GM13976 (cell line): ENCODE data around the gene ZDHHC16.

Experiments used
- DNase-seq: peaks from one replicate; pipeline ENCODE4 v3.0.0; 2012; ENCODE audit warnings: low spot score
- CTCF ChIP-seq: IDR thresholded peaks from 2 replicates; pipeline ENCODE4 v1.5.1; 2012; ENCODE audit warnings: borderline replicate concordance, mild to moderate bottlenecking; ENCODE audit not compliant: insufficient read depth; ENCODE audit errors: extremely low read depth, missing control alignments, control extremely low read depth
- in situ Hi-C: fragments of 300-500 bp; cut with MboI; formaldehyde crosslinking; loops from one replicate; pipeline ENCODE4 v1.12.0; 2022; ENCODE audit warnings: low sequenced_read_pairs, mixed read lengths, inconsistent platforms; ENCODE audit not compliant: unreplicated experiment

ZDHHC16 gene

DNA sequence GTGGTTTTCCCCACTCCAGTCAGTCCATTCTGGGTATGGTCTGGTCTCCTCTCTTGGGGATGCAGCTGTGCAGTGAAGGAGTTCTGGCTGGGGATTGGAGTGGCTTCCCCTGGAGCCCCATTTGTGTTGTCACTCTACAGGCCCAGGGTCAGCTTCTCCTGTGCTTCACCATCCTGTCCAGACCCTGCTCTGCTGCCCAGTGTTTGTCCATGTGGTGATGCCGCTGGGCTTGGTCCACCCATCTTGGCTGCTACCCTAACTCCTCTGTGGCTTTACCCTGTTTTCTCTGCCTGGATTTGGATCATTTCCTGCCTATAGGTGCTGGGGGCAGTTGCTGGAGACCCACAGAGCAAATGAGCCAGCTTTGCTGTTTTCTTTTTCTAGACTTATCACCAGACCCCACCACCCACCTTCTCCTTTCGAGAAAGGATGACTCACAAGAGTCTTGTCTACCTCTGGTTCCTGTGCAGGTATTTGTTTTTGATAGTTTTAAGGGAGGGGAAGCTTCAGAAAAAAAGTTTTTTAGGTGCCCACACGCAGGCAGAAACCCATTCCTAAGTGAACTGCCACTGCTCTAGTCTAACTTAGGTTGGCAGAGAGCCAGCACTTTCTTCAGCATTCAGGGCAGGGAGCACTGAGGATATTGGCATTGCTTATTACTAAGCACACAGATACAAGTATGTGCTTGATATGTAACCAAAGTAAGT, 8.5 kb downstream of the ZDHHC16 start:
- DNase-seq, result no peak
- in situ Hi-C loops, result no loop called here
- TF ChIP-seq CTCF, result no peak

DNA sequence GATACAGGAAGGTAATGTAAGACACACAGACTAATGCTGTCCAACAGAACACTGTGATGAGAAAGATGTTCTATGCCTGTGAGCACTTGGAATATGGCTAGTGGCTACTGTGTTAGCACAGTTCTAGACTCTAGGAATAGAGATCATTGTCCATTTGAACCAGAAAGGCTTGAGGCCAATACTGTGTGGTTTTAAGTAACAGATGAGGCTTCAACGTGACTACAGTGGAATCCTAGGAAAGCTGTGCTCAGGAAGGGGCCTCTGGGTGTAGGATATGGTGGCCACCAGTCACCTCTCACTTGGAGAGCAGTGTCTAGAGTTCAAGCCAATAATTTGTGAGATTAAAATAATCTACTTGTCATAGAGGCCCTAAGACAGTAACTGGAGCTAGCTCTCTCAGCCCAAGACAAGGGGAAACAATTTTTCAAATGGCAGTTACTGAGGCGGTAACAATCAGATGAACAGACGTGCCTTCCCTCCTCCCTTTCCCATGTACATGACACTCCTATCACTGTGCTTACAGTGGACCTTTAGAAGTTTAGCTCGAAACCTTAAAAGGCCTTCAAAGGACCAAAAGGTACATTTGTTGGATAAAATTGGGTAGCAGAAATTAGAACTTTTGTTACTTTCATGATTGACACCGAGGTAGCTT, 10.2 kb downstream of the ZDHHC16 start:
- no peak for DNase-seq
- in situ Hi-C loops, result no loop called here
- no peak for TF ChIP-seq CTCF

DNA sequence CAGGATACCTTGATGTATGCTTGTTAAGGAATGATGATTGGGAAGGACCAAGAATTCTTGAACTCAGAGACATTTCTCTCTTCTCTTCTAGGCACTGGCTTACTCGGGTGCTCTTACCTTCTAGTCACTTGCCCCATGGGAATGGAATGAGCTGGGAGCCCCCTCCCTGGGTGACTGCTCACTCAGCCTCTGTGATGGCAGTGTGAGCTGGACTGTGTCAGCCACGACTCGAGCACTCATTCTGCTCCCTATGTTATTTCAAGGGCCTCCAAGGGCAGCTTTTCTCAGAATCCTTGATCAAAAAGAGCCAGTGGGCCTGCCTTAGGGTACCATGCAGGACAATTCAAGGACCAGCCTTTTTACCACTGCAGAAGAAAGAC, 10.7 kb downstream of the ZDHHC16 start:
- in situ Hi-C loops, result no loop called here
- no peak for DNase-seq
- TF ChIP-seq CTCF, result no peak

GRCh38 chr10:97459111-97459510, 13.1 kb downstream of the ZDHHC16 start:
- no peak for TF ChIP-seq CTCF
- in situ Hi-C loops, result no loop called here

GRCh38 chr10:97459933-97460332, 14.0 kb downstream of the ZDHHC16 start:
- in situ Hi-C loops, result no loop called here
- TF ChIP-seq CTCF, result no peak
- DNase-seq, result no peak

More at GRCh38 chr10:97459111-97459510, 13.1 kb downstream of the ZDHHC16 start:
- DNase-seq, result no peak

DNA sequence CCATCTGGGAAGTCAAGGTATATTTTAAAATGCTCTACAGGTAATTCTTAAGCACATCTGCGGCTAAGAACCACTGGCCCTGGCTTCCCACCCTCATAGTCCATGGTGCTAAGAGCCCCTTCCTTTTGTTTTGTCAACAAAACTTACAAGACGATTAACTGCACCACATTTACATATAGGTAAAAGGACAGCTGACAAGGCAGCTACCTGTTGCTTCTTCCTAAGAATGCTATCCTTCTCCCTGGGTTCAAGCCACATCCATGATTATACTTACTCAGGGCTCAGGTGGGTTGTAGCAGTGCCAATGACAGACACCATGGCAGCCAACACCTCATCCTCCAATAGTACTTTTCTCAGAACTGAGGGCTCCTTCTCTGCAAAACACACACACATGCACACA, 16.3 kb downstream of the ZDHHC16 start:
- TF ChIP-seq CTCF, result no peak
- DNase-seq, result no peak
- in situ Hi-C loops, result no loop called here
